Stimulated activated CD8-positive, alpha-beta memory T cell treated with anti-CD3 and anti-CD28 coated beads, Interleukin-4, amount 100 ng/mL, for 48 hours (primary cell): Measurements from ENCODE around the gene GNB1.
"Not testable (repeated sequence)": the region's sequence is repeated elsewhere in the genome, so short reads cannot be mapped to it uniquely, and the experiment has no call there.

ENCODE experiments used
- DNase-seq: peaks from one replicate; pipeline ENCODE4 v3.0.0-alpha.2; 2020

The GNB1 gene

GRCh38 chr1:1883890-1884289 lies 7.0 kb downstream of the GNB1 start:
- not testable (repeated sequence) for DNase-seq

- no peak for DNase-seq
These were observed 7.6 kb downstream of the GNB1 start for GRCh38 chr1:1883092-1883873.

DNA sequence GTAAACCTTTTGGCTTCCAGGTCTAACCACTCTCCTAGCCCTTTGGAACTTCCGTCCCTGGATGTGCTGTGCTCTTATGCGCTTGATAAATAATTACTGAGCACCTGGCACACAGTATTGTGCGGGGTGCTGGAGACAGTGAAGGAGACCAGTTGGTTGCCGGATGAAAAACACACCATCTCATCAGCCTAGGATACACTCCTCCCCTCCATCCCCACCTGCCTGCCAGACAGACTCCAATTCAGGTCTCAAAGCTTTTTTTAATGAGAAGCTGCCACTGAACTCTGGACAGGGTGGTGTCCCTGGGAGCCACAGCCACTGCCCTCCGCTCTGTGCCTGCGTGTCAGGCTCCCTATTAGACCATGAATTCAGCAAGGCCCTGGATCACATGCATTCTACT lies 9.2 kb downstream of the GNB1 start:
- DNase-seq, result no peak

DNA sequence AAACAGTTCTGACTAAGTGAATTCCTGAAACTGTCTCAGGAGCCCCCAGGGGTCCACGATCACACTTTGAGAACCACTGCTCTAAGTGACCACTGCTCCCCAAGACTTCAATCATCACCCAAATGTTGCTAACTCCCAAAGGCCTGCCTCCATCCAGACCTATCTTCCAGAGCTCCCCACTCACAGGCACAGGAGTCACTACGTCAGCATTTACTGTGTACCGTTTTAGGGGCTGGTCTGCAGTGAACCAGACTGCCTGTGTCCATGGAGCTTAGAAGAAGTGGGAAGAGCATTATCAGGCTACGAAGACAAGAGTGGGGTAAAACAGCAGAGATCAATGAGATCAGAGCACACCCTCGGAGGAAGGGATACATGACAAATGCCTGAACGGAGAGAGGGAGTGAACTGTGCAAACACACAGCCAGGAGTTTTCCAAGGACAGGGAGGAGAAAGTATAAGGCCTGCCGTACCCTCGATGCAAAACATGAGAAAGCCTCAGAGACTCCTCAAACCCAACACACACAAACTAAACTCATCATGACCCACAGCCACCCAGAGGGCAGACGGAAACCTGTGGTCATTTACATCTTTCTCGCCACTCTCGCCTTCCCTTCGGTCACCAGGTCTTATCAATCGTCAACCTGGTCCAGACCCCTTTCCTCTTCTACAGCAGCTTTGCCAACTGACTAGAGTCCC lies 10.1 kb downstream of the GNB1 start:
- DNase-seq, result no peak

DNA sequence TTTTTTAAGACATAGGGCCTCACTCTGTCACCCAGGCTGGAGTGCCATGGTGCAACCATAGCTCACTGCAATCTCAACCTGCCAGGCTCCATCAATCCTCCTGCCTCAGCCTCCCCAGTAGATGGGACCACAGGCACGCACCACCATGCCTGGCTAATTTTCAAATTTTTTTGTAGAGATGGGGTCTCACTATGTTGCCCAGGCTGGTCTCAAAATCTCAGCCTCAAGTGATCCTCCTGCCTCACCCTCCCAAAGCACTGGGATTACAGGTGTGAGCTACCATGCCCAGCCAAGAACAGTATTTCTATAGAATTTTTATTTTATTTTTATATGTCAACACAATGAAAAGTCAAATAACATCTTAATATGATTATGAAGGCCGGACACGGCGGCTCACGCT lies 10.9 kb downstream of the GNB1 start:
- DNase-seq, result no peak

- no peak for DNase-seq
These were observed 12.9 kb downstream of the GNB1 start for GRCh38 chr1:1877865-1878436.

DNA sequence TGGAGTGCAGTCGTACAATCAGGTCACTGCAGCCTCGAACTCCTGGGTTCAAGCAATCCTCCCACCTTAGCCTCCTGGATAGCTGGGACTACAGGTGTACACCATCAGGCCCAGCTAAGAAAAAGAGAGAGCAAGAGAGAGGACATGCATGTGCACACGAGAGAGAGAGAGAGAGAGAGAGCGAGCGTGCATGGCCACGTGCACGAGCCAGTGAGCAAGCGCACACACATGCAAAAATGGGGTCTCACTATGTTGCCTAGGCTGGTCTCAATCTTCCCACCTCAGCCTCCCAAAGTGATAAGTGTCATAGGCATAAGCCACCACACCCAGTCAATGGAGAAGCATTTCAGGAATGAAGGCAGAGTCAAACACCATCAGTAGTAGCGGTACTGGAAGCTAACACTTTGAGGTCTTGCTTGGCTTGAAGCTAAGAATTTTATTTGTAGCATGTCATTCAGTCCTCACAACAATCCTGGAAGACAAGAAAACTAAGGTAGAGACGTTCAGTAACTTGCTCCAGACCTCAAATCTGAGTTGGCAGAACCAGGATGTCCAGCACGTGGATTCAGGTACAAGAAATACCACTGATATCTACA lies 14.5 kb downstream of the GNB1 start:
- no peak for DNase-seq

DNA sequence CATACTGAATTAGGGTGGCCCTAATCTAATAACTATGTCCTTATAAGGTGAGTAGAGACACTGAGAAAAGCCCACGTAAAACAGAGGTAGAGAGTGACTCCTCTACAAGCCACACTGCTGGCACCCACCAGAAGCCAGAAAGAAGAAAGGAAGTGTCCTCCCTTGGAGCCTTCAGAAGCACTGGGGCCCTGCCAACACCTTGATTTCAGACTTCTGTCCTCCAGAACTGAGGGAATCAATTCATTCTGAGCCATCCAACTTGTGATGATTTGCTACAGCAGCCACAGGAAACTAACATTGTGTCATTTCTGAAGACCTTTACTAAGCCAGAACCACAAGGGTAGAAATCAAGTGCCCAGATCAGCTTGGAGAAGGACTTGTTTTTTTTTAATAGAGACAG lies 15.0 kb downstream of the GNB1 start:
- DNase-seq, result peak; percentile 66

- DNase-seq, result no peak
These were observed 16.0 kb downstream of the GNB1 start for GRCh38 chr1:1874901-1875300.

DNA sequence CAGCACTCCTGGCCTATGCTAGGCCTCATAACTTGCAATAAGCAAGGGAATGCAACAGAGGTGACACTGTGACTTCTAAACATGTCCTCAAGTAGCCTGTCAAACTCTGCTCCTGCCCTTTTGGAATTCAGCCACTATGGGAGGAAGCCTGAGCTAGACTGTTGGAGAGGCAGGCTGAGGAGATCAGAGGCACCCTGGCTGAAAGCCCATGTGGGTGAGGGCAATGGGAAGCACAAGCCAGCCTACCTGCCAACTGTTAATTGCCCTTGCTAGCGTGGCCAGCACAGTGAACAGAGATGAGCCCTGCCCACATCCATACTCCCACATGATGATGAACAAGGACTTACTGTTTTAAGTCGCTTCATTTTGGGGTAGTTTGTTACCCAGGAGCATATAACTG lies 17.7 kb downstream of the GNB1 start:
- DNase-seq, result no peak

GRCh38 chr1:1872329-1872994 lies 18.4 kb downstream of the GNB1 start:
- no peak for DNase-seq

DNA sequence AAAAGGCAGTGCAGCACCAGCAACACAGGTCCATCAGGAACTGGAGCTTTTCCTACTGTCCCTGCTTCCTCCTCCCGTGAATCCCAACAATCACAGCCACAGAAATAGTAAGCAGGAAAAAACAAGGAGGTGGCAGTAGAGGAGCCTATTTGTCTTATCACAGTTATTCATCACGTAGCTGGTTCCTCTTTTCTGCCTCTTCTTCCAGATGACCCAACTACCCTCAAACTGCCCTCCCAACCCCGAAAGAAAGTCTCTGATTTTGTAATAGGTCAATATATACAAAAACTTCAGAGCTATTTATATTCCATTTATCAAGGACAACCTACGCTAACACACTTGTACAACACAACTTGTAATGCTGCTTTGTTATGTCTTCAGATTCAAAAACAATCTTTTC lies 21.4 kb downstream of the GNB1 start:
- DNase-seq, result no peak

DNA sequence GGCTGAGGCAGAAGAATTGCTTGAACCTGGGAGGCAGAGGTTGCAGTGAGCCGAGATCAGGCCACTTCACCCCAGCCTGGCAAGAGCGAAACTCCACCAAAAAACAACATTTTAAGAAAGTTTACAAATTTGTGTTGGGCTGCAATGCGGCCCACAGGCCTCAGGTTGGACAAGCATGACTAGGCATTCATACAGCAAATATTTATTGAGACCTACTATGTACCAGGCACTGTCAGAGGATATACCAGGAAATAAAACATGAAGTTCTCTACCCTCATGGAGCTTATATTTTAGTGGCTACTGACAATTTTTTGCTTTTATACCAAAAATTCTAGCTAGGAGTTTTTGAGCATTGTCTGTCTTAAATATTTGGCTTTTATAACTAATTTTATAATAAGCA lies 23.7 kb downstream of the GNB1 start:
- DNase-seq, result no peak

- DNase-seq, result no peak
These were observed 27.9 kb downstream of the GNB1 start for GRCh38 chr1:1862905-1863547.

DNA sequence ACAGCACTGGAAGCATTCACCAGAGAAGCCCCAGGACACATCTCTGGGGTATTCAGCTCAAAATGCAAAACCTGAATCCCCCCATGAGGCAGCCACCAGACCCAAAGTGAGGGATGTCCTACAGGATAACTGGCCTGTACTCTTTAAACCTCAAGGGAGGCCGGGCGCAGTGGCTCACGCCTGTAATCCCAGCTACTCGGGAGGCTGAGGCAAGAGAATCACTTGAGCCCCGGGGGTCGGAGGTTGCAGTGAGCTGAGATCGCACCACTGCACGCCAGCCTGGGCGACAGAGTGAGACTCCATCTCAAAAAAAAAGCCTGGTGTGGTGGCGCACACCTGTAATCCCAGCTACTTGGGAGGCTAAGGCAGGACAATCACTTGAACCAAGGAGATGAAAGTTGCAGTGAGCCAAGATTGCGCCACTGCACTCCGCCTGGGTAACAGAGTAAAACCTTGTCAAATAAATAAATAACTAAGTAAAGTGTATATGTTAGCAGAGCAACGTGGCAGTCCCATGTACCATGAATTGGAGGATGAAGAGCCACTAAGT lies 29.1 kb downstream of the GNB1 start:
- not testable (repeated sequence) for DNase-seq

DNA sequence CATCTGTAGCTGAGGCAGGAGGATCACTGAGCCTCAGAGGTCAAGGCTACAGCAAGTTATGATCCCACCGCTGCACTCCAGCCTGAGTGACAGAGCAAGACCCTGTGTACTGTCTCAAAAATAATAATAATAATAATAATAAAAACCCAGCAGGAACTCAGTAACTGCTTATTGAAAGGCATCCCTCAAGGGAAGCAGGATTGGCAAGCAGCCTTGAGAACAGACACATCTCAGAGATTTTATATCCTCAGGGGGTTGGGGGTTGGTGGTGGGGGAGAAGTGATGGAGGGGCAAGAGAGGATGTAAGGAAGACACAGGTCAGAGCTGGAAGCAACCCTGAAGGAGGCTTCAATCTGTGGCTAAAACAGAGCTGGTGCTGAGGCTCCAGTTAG lies 29.6 kb downstream of the GNB1 start:
- no peak for DNase-seq

GRCh38 chr1:1859970-1860697 lies 30.8 kb downstream of the GNB1 start:
- not testable (repeated sequence) for DNase-seq

GRCh38 chr1:1858382-1859086 lies 32.4 kb downstream of the GNB1 start:
- no peak for DNase-seq

DNA sequence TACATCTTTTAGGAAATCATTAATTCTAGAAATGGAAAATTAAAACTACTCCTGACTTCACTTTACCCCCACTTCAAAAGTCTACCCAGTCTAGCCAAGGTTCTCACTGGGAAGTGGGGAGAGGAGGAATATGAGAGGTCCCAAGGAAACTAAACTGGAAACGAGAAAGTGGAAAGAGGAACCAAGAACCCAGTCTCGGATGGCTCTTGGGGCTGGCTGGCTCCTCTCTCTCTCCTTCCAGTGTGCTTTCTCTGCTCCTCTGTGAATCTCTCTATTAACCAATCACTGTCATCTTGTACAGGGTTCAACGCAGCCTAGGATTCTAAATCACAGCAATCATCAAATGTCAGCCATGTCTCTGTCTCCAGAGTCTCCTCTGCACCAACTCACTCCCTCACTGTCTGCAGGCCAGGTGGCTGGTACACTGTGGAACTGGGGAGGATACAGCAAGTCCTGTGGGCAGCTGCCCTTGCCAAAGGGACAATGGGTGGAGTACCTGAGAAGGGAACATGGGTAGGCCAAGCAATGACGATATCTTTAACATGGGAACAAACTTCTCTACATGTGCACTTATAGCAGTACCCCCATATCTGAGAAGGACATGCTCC lies 33.7 kb downstream of the GNB1 start:
- DNase-seq, result no peak

DNA sequence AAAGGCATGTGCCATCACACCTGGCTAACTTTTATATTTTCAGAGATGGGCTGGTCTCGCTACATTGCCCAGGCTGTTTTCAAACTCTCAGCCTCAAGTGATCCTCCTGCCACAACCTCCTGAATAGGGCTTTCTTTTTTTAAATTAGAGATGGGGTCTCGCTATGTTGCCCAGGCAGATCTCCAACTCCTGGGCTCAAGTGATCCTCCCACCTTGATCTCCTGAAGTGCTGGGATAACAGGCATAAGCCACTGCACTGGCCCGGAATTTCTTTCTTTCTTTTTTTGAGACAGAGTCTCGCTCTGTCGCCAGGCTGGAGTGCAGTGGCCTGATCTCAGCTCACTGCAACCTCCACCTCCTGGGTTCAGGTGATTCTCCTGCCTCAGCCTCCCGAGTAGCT lies 34.7 kb downstream of the GNB1 start:
- DNase-seq, result not testable (repeated sequence)
